Left forelimb (tissue), 1 donor: ENCODE results near the gene MOB3C.
A peak's percentile ranks its signal among the peaks of the same experiment; 100 is the strongest.

Experiments used
- DNase-seq: peaks from one replicate; pipeline ENCODE4 v3.0.0-alpha.2; 2018; ENCODE audit warnings: low spot score

MOB3C gene

DNA sequence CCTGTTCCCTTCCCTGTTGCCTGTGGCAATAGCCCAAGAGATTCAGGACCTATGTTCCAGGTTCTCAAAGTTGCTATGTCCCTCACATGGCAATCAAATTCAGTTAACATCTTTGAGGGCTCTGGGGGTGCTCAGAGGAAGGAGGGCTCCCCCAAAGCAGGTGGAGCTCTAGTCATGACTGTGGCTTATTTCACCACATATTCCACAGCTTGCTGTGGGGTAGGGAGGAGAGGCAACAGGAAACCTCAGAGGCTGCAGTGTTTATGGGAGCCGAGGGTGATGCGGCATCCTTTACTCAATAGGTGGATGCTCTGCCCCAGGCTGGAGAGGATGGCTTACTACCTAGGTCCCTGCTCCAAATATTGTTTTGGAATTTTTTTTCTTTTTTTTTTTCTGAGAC is 11.4 kb downstream of the MOB3C start:
- DNase-seq, result no peak

DNA sequence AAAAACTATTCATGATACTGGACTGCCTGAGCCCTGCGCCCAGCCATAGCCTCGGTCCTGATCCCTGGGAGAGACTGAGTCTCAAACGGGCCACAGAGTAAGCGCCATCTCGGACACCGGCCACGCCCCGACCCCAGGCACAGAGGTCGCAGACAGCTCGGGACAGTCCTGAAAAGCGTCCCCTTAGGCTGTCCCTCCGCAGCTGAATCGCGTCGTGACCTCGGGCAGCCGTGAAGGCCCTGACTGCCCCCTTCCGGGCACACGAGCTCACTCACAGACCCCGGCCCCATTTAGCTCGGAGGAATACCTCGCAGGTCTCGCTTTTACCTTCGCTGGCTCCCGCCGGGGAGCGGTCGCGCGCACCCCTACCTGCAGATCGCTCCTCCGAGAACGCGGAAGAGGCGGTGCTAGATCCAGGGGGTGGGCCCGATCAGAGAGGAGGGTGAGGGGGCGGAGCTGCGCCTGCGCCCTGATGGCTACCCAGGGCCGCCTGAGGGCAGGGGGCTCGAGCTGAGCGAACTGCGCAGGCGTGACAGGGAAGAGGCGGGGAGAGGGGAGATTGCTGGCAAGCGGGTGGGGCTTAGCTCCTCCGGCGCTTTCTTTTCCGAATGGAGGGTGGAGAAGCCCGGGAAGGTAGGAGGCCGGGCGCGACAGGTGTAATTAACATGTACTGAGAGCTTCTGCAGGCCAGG is 12.6 kb downstream of the MOB3C start, which contains the start of gene MKNK1:
MKNK1 (minus strand) TSS at position 411 of the 692 bp plus-strand sequence. CDS start 20,941 bp downstream, outside the sequence.
- DNase-seq, result peak; percentile 96

DNA sequence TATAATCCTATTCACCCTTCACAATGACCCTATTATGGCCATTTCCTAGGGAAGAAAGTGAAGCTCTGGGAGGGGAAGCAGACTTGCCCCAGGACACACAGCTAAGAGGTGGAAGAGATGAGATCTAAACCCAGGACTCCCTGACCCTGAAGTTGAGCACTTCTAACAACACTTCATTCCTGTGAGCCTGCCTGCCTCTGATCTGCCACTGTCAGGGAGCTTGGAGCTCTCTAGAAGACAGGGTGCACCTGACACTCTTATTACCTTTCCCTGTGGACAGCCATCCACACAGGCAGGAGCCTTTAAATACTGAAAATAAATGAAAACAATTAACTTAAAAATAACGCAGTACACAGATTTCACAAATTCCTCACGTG is 13.1 kb downstream of the MOB3C start:
- DNase-seq, result no peak

DNA sequence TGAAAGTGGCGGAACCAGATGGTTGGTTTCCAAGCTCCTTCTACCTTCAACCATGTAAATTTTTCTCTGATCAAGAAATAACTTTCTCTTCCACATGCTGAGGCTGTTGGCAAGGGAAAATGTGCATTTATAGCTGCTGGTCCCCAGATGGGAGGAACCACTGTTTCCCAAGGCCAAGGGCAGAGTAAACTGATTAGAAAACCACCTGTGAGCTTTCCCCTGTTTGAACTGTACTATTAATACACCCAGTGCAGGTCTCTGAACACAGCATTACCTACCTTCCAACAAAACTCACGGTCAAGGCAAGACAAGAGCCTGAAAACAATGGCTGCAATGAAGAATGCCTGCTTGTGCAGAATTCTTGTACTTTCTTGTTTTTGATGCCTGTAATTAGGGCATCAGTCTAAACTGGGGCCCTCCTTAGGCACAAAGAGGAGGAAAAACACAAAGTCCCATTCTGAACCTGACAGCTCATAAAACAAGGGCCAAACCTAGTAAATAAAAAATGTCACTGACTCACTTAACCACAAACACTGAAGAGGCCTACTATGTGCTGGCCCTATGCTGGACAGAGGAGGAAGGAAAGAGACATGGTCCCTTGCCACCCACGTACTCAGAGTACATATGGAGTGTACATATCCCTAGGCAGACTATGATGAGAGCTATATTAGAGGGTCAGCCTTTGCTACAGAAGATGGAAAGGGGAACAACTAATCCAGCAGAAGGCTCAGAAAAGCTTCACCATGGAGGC is 15.2 kb downstream of the MOB3C start:
- DNase-seq, result no peak

DNA sequence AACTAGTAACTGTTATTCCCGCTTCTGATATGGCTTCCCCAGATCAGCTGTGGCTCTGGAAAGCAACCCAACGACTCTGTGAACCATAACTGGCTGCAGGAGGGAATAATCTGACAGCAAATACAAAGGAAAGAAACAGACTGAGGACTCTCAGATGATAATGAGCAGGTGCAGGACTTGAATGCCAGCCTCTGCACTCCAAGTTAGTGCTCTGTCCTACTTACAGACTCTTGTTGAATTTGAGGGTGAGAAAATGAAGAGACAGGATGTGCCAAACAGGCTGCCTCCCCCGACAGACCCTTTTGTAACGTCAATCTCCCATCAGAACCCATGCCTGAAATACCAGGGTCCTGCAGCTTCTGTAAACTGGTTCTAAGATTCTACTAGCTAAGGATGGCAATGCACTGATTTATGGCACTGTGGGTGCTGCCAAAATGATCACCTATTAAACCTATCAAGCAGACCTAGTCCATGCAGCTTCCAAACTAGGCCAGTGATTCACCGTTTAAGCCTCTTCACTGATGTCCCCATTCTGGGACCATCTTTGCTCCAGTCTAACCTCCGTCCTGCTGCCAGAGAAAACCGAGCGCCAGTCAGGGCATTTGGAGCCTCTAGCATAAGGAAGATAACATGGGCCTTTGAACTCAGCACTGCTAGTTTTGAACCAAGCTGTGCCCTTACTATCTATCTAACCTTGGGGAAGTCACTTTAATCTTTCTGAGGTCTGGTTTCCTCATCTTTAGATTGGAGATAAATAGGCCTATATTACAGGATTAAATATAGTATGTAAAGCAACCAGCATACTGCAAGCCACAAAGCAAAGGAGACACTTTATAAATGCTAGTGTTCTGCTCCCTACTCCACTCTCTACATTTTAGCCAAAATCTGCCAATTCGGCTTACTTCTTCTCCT is 17.3 kb downstream of the MOB3C start:
- no peak for DNase-seq

DNA sequence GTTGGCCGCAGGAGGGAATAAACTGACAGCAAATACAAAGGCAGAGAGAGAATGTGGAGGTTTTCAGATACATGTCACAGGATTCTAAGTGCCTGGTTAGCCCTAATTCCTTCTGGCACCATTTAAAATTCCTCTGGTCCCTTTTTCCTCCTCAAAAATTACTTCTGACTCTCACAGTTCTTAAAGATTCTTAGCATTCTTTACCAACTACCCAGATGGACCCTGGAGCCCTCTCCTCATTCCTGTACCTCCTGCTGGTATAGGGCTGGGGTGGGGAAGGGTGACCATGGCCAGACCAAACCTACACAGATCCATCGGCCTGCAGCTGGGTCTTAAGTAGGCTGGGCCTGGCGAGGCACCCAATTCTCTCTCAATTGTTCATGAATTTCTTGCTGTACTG is 19.8 kb downstream of the MOB3C start:
- no peak for DNase-seq

DNA sequence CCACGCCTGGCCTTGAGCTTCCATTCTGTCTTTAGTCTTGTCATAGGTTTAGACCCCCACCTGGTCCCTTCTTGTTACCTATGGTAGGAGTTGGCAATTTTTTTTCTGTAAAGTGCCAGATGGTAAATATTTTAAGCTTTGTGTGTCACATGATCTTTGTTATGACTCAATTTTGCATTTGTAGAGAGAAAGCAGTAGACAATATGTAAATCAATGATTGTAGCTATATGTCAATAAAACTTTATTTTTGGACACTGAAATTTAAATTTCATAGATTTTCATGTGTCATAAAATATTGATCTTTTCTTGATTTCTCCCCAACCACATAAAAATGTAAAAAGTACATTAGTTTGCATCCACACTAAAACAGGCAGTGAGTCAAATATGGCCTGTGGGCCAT is 20.6 kb downstream of the MOB3C start:
- DNase-seq, result no peak

DNA sequence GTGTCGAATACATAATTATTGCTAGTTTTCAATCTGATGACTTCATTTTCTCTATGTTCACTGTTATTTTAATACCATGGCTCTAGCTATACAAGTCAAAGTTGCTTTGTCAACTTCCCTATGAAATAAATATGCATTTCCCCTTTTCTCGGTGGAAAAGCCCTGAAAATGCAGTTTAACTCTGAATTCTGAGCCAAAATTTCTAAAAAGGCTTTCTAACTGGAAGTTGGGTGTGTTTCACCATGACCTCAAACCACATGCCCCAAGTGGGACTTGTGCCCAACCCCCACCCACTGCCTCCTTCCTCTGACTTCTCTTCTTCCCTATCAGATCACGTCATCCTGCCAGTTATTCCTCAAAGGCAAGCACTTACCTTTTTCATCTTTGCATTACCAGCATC is 21.5 kb downstream of the MOB3C start:
- no peak for DNase-seq

DNA sequence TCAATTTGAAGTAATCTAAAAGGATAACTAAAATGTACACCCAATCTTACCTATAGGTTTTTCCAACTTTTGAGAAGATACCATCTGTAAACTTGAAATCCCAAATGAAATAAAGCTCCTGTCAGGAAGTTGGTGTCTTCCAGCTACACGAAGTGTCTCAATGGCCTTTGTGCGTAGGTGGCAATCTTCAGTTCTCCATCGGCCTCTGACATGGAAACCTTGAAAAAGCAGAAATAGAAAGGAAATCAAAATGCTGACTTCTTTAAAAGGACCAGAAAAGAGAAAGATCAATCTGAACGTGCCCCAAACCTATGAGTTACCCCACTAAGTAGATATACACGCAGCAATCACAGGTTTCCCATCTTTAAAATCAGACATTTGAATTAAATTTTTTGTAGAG is 22.5 kb downstream of the MOB3C start:
- no peak for DNase-seq

DNA sequence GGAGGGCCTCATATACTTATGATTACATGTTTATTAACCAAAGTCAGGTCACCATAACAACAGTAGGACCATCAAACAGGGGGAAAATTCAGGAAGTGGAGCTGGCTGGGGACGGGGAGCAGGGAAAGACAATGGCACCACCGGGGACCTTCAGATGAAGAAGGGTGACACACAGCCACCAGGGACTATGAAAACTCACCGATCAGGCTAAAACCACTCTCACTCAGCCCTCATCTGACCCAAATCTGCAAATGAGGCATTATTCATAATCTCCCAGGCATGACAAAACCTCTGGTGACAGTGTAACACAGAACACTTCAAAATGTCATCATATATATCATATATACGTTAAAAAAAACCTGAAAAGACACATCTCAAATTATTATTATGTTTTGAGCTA is 23.8 kb downstream of the MOB3C start:
- DNase-seq, result no peak

DNA sequence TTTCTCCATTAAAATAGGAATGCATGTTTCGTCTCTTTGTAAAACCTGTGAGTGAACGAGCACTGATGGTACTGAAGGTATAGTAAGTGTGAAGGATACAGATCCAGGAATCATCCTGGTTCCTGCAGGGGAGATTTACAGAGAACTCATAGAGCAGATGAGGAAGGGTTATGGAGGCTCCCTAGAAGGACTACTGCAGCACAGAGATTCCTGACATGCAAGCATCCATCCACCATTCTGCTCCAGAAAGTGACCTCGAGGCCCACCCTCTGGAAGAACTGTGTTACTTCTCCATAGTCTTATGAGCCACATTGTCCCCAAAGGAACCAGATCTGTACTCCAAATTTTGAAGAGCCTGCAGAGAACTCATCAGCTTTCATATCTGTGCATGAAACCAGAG is 27.1 kb downstream of the MOB3C start:
- peak; percentile 14 for DNase-seq

DNA sequence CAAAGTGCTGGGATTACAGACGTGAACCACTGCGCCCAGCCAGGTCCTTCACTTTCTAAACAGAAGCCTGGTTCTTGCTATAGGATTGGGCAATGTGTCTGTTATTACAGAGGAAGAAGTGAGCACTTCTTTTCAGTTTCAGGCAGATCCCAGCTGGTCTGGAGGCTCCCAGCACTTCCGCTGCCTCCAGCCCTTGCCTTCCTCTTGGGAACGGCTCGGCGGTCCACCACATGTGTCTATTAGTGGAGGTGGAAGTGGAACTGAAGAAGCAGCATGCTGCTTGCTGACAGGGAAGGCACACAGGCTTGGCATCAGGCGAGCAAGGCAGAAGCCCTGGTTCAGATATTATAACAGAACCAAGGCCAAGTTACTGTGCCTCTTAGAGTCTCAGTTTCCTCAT is 29.5 kb downstream of the MOB3C start:
- no peak for DNase-seq

DNA sequence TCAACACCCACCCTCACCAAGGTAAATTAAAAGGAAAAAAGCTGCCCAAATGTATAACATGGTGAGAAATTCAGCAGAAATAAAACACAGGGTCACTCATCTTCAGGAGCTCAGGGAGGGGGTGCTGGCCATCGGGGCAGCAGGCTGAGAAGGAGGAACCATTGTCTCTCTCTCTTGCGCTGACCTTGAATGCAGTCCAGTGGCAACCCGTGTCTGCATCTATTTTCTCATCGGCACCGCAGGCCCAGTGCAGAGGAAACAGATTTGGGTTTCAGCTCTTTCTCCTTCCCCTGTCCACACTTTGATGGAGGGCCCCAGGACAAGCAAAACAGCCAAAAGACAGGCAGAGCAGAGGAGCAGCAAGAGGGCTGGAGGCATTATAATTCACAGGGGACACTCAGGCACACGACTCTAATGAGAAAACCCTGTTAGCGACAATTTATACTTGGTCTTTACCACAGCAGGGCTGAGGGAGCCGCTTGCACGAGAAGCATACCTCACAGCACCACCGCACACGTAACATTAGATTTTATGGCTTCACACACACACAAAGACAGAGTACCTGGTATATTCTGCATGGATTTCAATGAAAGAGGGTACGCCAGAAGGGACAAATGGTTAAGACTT is 31.2 kb downstream of the MOB3C start:
- DNase-seq, result no peak

DNA sequence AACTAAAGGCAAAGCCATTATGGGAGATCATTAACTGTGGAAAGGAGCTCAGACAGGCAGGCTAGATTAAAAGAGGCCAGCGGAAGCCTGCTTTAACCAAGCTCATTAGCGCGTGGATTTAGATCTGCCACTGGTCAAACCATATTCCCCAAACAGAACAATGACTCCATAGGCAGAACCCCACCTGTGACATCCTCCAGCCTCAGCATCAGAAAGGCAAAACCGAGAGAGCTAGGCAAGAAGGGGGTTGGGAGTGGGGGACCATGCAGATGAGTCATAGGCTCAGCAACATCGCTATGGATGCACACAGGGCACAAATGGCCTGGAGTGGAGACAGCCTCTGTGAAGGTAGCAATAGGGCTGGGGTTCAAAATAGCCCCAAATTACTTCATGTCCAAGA is 33.1 kb downstream of the MOB3C start:
- DNase-seq, result no peak

DNA sequence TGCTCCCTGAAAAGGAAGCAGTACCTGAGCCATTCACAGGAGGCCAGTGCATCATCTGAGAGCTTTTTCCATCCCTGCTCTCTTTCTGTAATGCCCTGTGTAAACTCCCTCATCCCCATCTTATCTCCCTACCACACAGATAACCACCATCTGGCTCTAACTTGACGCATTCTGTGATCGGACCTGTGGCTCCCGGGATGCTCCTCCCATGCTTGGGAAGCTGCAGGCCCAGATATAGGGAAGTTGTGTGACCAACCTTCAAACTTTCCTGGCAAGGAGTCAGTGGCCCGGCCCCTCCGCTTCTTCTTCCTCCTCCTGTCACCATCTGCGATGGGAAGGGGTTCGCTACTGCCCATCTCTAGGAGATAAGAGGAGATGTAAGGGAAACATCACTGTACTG is 33.6 kb downstream of the MOB3C start:
- no peak for DNase-seq

DNA sequence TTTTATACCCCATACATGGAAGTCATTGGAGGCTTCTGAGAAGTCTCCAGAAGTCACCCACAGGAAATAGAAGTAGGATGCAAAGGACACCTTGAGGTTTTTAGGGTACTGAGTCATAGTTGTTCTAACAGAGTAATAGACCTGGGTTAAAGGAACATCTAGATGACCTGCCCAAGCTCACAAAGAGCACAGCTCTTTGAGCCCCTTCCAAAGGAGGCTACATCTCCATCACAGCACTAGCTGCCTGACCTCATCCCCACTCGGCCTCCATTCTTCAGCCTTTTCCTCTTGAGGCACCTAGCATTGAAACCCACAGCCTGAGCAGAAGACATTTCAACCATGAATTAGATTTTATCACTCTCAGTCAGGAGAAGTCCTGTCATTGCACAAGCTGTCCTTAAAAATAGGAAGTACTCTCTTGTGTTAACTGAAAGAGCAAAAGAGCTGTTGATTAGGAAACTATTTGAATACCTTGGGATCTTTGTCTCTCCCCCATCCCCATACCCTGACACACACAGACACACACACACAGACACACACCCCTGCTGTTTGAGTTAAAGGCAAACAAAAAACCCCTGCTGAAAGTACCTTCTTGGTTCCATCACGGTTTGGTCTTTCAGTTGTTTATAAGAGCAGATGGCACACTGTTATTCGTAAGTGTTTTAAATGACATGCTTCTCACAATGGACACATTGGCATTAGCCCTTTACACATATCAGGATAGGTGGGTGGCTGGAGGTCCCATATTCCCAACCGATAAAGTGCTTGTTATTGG is 34.7 kb downstream of the MOB3C start:
- DNase-seq, result no peak

DNA sequence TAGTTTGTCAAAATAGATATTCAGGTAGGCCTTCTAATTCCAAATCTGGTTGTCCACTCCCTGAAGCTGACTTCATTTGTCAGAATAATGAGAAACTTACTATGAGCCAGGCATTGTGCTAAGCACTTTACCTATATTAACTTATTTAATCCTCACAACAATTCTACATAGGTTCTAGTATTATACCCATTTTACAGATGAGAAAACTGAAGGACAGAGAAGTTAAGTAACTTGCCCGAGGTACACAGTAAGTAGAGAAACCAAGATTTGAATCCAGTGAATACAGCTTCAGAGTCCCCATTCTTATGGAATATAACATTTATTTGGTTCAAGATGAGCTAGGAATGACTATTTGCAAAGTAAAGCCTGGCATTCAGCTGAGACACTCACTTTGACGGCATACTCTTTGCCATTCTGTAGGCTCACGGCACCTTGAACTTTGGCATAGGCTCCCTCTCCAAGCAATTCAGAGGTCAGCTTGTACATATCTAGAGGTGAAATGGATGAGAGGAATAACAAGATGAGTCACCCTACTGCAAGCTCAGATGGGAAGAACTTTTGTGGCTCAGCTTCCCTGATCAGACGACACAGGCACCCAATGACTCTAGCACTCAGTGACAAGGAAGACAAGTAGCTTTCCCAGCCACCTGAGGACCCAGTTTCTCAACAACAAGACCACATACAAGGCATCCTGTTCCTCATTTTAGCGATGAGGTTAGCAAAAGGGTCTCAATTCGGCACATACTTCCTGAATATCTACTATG is 36.3 kb downstream of the MOB3C start:
- DNase-seq, result peak; percentile 18

DNA sequence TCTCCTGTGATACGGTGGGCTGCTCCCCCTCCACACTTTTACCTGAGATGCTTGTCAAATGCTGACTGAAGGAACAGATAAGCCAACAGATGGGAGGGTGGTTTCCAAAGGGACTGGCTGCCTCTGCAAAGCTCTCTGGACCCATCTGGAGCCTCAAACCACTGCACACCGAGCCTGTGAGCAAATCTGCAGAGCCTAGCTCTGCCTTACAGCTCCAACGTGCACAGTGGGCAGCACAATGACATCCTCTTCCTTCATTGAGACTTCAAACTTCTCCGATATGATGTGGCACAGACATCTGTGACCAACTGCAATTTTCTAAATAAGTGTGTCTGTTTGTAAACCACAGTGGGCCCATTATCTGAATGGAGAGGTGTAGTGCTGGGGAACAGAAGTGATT is 38.9 kb downstream of the MOB3C start:
- DNase-seq, result peak; percentile 14

DNA sequence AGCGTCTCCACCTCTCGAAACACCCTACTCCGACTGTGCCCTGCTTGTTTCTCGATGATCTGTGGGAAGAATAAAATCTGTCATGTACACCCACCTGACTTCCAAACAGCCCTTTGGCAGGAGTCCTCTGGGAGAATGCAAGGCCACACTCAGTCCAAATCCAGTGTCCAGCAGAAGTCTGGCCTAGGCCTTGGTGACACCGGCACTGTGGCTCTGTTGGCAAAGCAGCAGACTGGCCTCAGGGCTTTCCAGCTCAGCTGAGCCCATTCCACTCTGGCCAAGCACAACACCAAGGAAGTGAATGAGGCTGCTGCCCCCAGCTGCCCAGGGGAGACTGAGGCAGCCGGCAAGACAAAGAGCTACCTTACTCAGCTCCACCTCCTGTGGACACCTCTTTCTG is 40.0 kb downstream of the MOB3C start:
- DNase-seq, result peak; percentile 53

DNA sequence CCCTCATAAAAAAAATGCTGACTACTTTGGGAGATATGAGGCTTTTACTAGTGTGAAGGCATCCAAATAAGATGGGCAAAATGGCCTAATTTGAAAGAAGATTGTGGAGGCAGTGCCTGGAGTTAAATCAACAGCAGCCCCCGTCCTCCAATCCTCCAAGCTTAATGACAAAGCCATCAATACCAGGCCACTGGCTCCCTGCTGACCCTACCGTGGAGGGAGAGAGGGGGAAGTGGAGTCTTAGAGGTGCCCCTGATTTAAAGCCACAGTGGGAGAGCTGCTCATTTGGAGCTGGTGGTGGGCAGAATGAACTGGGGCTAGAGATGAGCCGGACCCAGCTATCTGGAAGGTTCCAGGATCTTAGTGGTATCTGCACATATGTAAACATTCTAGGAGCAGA is 40.8 kb downstream of the MOB3C start:
- DNase-seq, result no peak

DNA sequence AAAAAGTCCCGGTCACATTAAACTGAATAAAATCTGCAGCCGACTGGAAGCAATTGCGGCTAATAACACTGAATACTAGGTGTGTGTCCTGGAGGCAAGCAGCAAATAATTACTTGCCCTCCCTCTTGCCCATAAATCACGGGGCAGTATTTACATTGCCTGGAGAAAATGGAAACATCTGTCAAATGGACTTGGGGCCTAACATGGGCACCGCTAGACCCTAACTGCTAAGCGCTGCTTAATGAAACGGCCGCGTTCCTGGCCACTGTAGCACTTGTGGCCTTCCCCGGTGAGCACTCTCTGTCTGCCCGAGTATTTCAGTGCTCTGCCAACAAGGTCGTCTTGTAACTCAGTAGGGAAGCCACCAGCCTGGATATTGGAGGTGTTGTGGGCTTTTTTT is 41.3 kb downstream of the MOB3C start:
- peak; percentile 14 for DNase-seq
